Measurements from ENCODE around the gene ZNF805.

DNA sequence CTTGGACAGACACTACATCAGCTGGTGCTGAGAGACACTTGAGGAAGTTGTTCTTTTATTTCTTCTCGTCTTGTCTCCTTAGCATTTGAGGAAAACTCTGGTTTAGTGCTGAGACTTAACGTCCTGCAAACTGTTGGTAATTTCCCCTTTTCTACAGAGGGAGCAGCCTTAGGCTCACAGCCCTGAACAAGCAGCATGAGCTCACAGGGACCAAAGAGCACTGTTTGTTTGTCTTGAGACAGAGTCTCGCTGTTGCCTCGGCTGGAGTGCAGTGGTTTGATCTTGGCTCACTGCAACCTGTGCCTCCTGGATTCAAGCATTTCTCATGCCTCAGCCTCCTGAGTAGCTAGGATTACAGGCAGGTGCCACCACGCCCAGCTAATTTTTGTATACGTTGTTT is 5.5 kb downstream of the ZNF805 start:
- TF ChIP-seq, protein P1, sequence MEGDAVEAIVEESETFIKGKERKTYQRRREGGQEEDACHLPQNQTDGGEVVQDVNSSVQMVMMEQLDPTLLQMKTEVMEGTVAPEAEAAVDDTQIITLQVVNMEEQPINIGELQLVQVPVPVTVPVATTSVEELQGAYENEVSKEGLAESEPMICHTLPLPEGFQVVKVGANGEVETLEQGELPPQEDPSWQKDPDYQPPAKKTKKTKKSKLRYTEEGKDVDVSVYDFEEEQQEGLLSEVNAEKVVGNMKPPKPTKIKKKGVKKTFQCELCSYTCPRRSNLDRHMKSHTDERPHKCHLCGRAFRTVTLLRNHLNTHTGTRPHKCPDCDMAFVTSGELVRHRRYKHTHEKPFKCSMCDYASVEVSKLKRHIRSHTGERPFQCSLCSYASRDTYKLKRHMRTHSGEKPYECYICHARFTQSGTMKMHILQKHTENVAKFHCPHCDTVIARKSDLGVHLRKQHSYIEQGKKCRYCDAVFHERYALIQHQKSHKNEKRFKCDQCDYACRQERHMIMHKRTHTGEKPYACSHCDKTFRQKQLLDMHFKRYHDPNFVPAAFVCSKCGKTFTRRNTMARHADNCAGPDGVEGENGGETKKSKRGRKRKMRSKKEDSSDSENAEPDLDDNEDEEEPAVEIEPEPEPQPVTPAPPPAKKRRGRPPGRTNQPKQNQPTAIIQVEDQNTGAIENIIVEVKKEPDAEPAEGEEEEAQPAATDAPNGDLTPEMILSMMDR (IDR thresholded peaks at IDR 0.05), result no peak
- no peak for TF ChIP-seq ZFX (IDR thresholded peaks at IDR 0.05; ENCODE audit: borderline replicate concordance)
